NT2/D1 (cell line): Measurements from ENCODE around the gene CTSK.

Source experiments
- SUZ12 ChIP-seq: IDR thresholded peaks from 2 replicates; pipeline ENCODE4 v1.6.1; 2011; ENCODE audit not compliant: insufficient read length, insufficient read depth; ENCODE audit errors: extremely low read depth
- ZNF274 ChIP-seq: IDR thresholded peaks from 2 replicates; pipeline ENCODE4 v1.6.1; 2011; ENCODE audit warnings: mild to moderate bottlenecking, low read depth, low read length

GRCh38 chr1:150775276-150775675 is 32.8 kb downstream of the CTSK start:
- TF ChIP-seq SUZ12 (no peak), ZNF274 (no peak)
